PC-3 (cell line): ENCODE measurements around the gene SMYD1. TPM values are rescaled to one million over a fixed set of nuclear protein-coding genes. Genes with fewer than 3 reads are reported as not detected.
"Not testable (repeated sequence)": the region's sequence is repeated elsewhere in the genome, so short reads cannot be mapped to it uniquely, and the experiment has no call there.

Experiments
- ATAC-seq: fragments of 200-7000 bp; cut with Tn5 transposase; 2 replicates; pipeline ENCODE4 v1.9.1; 2020; ENCODE audit warnings: mild to moderate bottlenecking, moderate library complexity
- BruUV-seq: library from RNA; stranded (reverse); fragments of 400-500 nt; replicated peaks from 2 replicates; lab custom pipeline; 2021; lab: Mats Ljungman, UMichigan
- CTCF ChIA-PET: fragments of 300-600 bp; sonication (Branson Sonifier 250); formaldehyde crosslinking; loops from one replicate; lab custom pipeline; 2022; ENCODE audit warnings: antibody characterized with exemption; lab: Charles Lee
- POLR2A ChIA-PET: fragments of 300-600 bp; sonication (Branson Sonifier 250); formaldehyde crosslinking; loops from one replicate; lab custom pipeline; 2022; ENCODE audit warnings: antibody characterized with exemption; ENCODE audit not compliant: unreplicated experiment; lab: Charles Lee
- DNase-seq: peaks from one replicate; pipeline ENCODE4 v3.0.0-alpha.2; 2015
- H2AFZ ChIP-seq: fragments of 300-600 bp; sonication (generic); 2 replicates; pipeline ENCODE4 v1.6.0; 2016; ENCODE audit warnings: antibody characterized with exemption, low read length
- H3F3A ChIP-seq: fragments of 300-600 bp; sonication (generic); one replicate; pipeline ENCODE4 v1.6.0; 2017; ENCODE audit warnings: antibody characterized with exemption, low read length, control low read depth, mild to moderate bottlenecking; ENCODE audit not compliant: unreplicated experiment
- H3K27ac ChIP-seq: fragments of 300-600 bp; sonication (generic); 2 replicates; pipeline ENCODE4 v1.5.1; 2016; ENCODE audit warnings: mild to moderate bottlenecking, low read length
- H3K27me3 ChIP-seq: fragments of 300-600 bp; sonication (generic); 2 replicates; pipeline ENCODE4 v1.6.1; 2016; ENCODE audit warnings: low read length, mixed read lengths
- H3K36me3 ChIP-seq: fragments of 300-600 bp; sonication (generic); 2 replicates; pipeline ENCODE4 v1.6.1; 2016; ENCODE audit warnings: low read depth, mixed run types, low read length, mixed read lengths
- H3K4me1 ChIP-seq: fragments of 300-600 bp; sonication (generic); 2 replicates; pipeline ENCODE4 v1.5.1; 2016; ENCODE audit warnings: low read length; ENCODE audit not compliant: insufficient read depth
- H3K4me2 ChIP-seq: fragments of 300-600 bp; sonication (generic); 2 replicates; pipeline ENCODE4 v1.6.0; 2016; ENCODE audit warnings: low read length
- H3K4me3 ChIP-seq: fragments of 300-600 bp; sonication (generic); 2 replicates; pipeline ENCODE4 v1.5.1; 2016; ENCODE audit warnings: mild to moderate bottlenecking, low read length, mixed read lengths
- H3K79me2 ChIP-seq: fragments of 300-600 bp; sonication (generic); 2 replicates; pipeline ENCODE4 v1.6.1; 2017; ENCODE audit warnings: low read length, mixed read lengths
- H3K9ac ChIP-seq: fragments of 300-600 bp; sonication (generic); 2 replicates; pipeline ENCODE4 v1.6.0; 2016; ENCODE audit warnings: mild to moderate bottlenecking, low read length
- H3K9me2 ChIP-seq: fragments of 300-600 bp; sonication (generic); replicated peaks from 2 replicates; pipeline ENCODE4 v1.6.1; 2016; ENCODE audit warnings: mixed run types, low read length, mixed read lengths
- H3K9me3 ChIP-seq: fragments of 300-600 bp; sonication (generic); 2 replicates; pipeline ENCODE4 v1.6.1; 2016; ENCODE audit warnings: low read length, mixed read lengths
- H4K20me1 ChIP-seq: fragments of 300-600 bp; sonication (generic); 2 replicates; pipeline ENCODE4 v1.6.1; 2016; ENCODE audit warnings: low read length, mixed read lengths
- EZH2 ChIP-seq: fragments of 300-600 bp; sonication (generic); IDR thresholded peaks from one replicate; pipeline ENCODE4 v1.6.1; 2017; ENCODE audit warnings: antibody characterized with exemption, mild to moderate bottlenecking, low read length; ENCODE audit not compliant: unreplicated experiment
- EZH2phosphoT487 ChIP-seq: fragments of 300-600 bp; sonication (generic); IDR thresholded peaks from 2 replicates; pipeline ENCODE4 v1.6.1; 2018; ENCODE audit warnings: mild to moderate bottlenecking, antibody characterized with exemption, low read length, borderline replicate concordance
- intact Hi-C: fragments of 100-400 bp; cut with micrococcal nuclease; formaldehyde crosslinking; loops from 2 replicates; pipeline ENCODE4 v1.9.0; 2023
- total RNA-seq: library from RNA; depleted of rRNA; stranded (reverse); fragments of >200 nt; gene quantifications from 2 replicates; pipeline ENCODE4 v1.2.3, GENCODE V29; 2014
- TF ChIP-seq, protein P1 (sequence below): fragments of 300-600 bp; sonication (generic); conservative IDR thresholded peaks from 2 replicates; pipeline ENCODE4 v1.5.1; 2017; ENCODE audit warnings: antibody characterized with exemption, low read depth, mild to moderate bottlenecking, low read length

The SMYD1 gene
- total RNA-seq, 1 experiment from 2014 or later: not detected

DNA sequence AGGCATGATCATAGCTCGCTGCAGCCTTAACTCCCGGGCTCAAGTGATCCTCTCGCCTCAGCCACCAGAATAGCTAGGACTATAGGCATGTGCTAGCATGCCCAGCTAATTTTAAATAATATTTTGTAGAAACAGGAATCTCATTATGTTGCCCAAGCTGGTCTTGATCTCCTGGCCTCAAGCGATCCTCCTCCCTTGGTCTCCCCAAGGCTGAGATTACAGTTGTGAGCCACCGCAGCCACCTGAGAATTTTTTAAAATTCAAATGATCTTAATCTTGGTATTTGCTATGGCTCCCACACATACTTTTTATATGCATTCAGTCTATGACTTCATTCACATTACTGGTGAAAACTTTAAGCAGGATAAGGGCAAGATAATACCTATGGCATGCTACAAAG is 25.1 kb upstream of the SMYD1 start:
- ATAC-seq (no peak), DNase-seq (no peak)
- CTCF ChIA-PET: interaction anchor here (0.7 kb wide), 1 partner anchor 26 kb away, joined by 5 read pairs; no protein-coding TSS in a partner anchor

DNA sequence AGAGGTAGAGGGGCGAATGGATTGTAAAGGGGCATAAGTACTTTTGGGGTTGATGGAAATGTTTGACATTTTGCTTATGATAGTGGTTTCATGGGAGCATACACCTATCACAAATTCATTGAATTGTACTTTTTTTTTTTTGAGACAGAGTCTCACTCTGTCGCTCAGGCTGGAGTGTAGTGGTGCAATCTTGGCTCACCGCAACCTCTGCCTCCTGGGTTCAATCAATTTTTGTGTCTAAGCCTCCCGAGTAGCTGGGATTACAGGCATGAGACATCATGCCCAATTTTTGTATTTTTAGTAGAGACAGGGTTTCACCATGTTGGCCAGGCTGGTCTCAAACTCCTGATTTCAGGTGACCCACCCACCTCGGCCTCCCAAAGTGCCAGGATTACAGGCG is 22.1 kb upstream of the SMYD1 start:
- H3K79me2 ChIP-seq, H3K27ac ChIP-seq, H3K36me3 ChIP-seq, H3K9me3 ChIP-seq, BruUV-seq, H3K27me3 ChIP-seq, H3K9ac ChIP-seq, H3K9me2 ChIP-seq, CTCF ChIA-PET, DNase-seq, H3K4me3 ChIP-seq, intact Hi-C loops, H2AFZ ChIP-seq, ATAC-seq, H4K20me1 ChIP-seq, H3K4me1 ChIP-seq, POLR2A ChIA-PET, H3F3A ChIP-seq, H3K4me2 ChIP-seq: not testable (repeated sequence)

More for the DNA sequence above, 25.1 kb upstream of the SMYD1 start:
- no peak overlapping the region for H3K27ac ChIP-seq
- POLR2A ChIA-PET: no interaction called here
- no peak overlapping the region for H3K4me3 ChIP-seq
- H3K4me1 ChIP-seq: peaks cover 15% of the 10 kb centered on the region
- no peak overlapping the region for H3K9ac ChIP-seq
- H2AFZ ChIP-seq: no peak overlapping the region
- no TSS peak for BruUV-seq
- no peaks in the 10 kb centered on the region for H3K9me3 ChIP-seq
- no peaks in the 10 kb centered on the region for H4K20me1 ChIP-seq
- peaks cover 13% of the 10 kb centered on the region for H3F3A ChIP-seq
- H3K27me3 ChIP-seq: no peaks in the 10 kb centered on the region
- TF ChIP-seq, protein P1, sequence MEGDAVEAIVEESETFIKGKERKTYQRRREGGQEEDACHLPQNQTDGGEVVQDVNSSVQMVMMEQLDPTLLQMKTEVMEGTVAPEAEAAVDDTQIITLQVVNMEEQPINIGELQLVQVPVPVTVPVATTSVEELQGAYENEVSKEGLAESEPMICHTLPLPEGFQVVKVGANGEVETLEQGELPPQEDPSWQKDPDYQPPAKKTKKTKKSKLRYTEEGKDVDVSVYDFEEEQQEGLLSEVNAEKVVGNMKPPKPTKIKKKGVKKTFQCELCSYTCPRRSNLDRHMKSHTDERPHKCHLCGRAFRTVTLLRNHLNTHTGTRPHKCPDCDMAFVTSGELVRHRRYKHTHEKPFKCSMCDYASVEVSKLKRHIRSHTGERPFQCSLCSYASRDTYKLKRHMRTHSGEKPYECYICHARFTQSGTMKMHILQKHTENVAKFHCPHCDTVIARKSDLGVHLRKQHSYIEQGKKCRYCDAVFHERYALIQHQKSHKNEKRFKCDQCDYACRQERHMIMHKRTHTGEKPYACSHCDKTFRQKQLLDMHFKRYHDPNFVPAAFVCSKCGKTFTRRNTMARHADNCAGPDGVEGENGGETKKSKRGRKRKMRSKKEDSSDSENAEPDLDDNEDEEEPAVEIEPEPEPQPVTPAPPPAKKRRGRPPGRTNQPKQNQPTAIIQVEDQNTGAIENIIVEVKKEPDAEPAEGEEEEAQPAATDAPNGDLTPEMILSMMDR: no peak
- H3K79me2 ChIP-seq: no peaks in the 10 kb centered on the region
- intact Hi-C loops: no loop called here
- H3K9me2 ChIP-seq: no peaks in the 10 kb centered on the region
- H3K4me2 ChIP-seq: no peak overlapping the region
- no peaks in the 10 kb centered on the region for H3K36me3 ChIP-seq

DNA sequence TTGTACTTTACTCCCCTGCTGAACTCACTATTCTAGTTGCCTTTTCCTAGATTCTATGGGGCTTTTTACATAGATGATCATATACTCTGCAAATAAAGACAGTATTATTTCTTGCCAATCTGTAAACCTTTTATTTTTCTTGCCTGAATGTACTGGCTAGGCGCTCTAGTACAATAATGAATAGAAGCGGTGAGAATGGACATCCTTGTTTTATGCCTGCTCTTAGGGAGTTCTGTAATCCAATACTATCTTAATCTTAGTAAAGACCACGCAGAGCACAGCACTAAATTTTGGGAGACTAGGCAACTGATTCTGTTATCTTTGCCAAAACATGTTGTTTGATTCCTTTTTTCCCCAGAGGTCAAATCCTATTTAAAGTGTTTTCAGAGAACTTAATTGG is 19.1 kb upstream of the SMYD1 start:
- Histone ChIP-seq H3K4me1 (peaks cover 2% of the 10 kb centered on the region; the same call in 1 of the 2 replicates), H3K27me3 (no peaks in the 10 kb centered on the region), H3K4me3 (no peak overlapping the region), H3K79me2 (peaks cover 7% of the 10 kb centered on the region), H2AFZ (no peak overlapping the region), H3K9ac (no peak overlapping the region), H3K9me2 (no peaks in the 10 kb centered on the region), H3K4me2 (no peak overlapping the region), H4K20me1 (no peaks in the 10 kb centered on the region), H3K36me3 (no peaks in the 10 kb centered on the region; the same call in 1 of the 2 replicates), H3K27ac (no peak overlapping the region), H3K9me3 (no peaks in the 10 kb centered on the region), H3F3A (no peaks in the 10 kb centered on the region)
- no TSS peak for BruUV-seq
- CTCF ChIA-PET: no interaction called here
- DNase-seq: no peak
- no peak for ATAC-seq
- POLR2A ChIA-PET: no interaction called here
- intact Hi-C loops: no loop called here
- TF ChIP-seq EZH2phosphoT487: no peak
- no peak for TF ChIP-seq EZH2
- TF ChIP-seq, protein P1: no peak
